ENCODE data around the gene FUT7.

Gene FUT7

GRCh38 chr9:136997830-136998234 lies 34.1 kb downstream of the FUT7 start:
- DNase-seq, result no peak

DNA sequence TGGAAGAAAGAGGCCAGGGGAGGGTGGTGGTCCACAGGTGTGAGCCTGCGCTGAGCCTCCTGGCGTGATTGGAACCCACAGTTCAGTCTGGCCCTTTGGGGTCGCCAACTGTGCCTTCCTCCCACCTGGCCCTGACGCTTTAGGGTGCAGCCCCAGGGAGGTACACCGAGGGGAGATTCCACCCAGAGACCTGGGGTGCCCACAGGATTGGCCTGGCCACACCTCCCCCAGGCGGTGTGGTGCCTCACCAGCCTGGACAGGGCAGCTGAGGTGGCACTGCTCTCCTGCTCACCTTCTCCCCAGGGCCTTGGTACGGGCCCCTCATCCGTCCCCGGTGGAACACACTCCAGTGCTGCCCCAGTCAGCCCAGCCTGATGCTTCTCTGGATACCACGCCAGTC lies 34.5 kb downstream of the FUT7 start:
- no peak for DNase-seq

GRCh38 chr9:136996361-136997292 lies 35.3 kb downstream of the FUT7 start, which contains the start of gene CLIC3:
CLIC3 (minus strand) TSS chr9:136996568; CDS start chr9:136996543, 25 bp downstream.
- peak; percentile 24 for DNase-seq

- no peak for DNase-seq
These were observed 36.0 kb downstream of the FUT7 start for GRCh38 chr9:136995772-136996311.

DNA sequence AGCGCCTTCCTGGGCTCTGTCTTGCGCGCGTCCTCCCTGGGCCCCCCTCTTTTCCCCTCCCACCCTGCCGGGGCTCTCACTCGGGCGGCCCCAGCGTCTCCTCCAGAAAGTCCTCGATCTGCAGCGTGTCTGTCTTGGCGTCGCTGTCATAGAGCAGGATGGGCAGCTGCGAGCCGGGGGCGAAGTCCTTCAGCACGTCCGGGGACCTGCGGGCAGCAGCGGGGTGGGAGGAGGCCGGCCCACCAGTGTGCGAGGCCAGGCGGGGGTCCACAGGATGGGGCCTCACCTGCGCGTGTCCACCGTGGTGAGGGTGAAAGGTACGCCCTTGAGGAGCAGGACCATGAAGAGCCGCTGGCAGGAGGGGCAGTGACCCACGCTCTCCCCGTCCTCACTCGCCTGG lies 36.5 kb downstream of the FUT7 start:
- DNase-seq, result no peak

GRCh38 chr9:136994888-136995230 lies 37.0 kb downstream of the FUT7 start:
- no peak for DNase-seq

DNA sequence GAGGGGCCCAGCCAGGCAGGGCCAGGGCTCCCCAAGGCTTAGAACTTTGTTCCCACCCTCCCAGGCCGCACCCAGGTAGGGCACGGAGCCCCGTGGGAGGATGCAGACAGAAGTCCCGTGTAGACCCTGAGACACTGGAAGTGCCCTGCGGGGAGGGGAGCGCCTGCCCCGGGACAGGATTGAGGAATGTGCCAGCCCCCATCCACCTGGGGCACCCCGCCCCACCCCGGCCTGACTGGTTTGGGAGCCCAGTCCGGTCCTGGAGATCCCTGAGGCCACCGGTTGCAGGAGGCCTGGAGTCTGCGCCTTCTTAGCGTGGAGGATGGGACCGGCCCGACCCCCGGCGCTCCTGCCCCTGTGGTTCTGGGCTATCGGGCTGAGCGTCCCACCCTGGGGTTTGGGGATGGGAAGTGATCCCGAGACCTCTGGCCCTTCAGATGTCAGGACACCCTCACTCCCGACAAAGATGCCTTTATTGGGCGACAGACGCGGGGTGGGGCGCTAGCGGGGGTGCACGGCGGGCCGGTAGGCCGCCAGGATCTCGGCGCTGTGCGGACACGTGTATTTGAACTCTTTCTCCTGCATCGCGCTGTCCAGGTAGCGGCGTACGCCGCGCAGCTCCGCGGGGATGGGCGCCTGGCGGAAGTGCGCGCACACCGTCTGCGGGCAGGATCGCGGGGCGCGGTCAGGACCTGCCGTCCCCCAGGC lies 37.6 kb downstream of the FUT7 start:
- no peak for DNase-seq

- DNase-seq, result no peak
These were observed 39.0 kb downstream of the FUT7 start for GRCh38 chr9:136992819-136993369.

- DNase-seq, result peak; percentile 87
These were observed 39.7 kb downstream of the FUT7 start, which contains the start of gene PAXX for GRCh38 chr9:136991993-136992818. PAXX (plus strand) TSS chr9:136992422; CDS start chr9:136992444, 22 bp downstream.

- no peak for DNase-seq
These were observed 41.5 kb downstream of the FUT7 start for GRCh38 chr9:136990242-136990911.

DNA sequence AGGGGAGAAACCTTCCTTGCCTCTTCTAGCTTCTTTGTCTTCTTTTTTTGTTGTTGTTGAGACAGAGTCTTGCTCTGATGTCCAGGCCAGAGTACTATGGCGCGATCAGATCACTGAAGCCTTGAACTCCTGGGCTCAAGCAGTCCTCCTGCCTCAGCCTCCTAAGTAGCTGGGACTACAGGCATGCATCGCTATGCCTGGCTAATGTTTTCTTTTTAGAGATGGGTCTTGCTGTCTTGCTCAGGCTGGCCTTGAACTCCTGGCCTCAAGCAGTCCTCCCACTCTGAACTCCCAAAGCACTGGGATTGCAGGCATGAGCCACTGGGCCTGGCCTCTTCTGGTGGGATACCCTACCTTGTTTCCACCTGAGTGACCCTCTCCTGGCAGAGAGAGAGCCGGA lies 43.0 kb downstream of the FUT7 start:
- no peak for DNase-seq

- no peak for DNase-seq
These were observed 46.0 kb downstream of the FUT7 start for GRCh38 chr9:136985853-136986252.

DNA sequence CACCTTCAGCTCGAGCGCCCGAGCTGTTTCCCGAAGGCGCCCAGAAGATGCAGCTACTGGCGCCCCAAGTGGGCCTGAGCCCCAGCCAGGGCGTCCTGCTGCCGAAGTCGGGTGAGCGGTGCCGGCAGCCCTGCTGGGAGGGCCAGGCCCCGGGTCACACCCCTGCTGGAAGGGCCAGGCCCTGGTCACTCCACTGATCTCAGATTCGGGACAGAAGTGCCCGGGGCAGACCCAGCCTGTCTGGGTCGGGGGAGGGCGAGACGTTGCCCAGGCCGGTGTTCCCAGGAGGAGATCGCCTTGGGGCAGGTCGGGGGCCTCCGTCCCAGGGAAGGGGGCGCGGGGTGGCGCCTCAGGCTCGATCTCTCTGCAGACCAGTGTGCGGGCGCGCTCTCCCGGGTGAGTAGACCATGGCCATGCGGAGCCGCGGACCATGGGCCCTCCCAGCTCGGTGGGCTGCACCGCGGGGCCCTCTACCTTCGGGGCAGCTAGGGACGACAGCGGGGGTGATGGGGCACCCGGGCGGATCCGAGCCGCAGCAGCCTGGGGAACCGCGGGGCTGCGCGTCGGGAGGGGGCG lies 46.8 kb downstream of the FUT7 start:
- DNase-seq, result no peak

- DNase-seq, result no peak
These were observed 47.3 kb downstream of the FUT7 start for GRCh38 chr9:136984464-136985026.

- DNase-seq, result no peak
These were observed 48.1 kb downstream of the FUT7 start for GRCh38 chr9:136983656-136984314.

DNA sequence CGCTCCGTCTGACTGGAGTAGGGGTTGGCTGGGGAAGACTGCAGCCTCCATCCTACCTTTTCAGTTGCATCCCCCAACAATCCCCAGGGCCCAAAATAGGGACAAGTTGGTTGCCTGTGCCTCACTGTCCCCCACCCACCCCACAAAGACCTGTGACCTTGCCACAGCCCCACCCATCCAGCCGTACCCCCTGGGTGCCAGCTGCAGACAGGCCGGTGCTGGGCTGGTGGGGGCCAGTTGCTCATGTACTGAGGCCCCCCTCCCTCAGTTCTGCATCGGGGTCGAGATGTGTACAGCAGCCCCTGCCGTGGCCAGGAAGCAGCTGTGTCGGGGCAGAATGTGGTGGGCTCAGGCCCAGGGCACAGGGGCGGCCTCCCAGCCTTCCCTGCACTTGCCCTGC lies 48.7 kb downstream of the FUT7 start:
- DNase-seq, result no peak

- no peak for DNase-seq
These were observed 49.4 kb downstream of the FUT7 start, which contains the start of gene LCNL1 for GRCh38 chr9:136982232-136983051. LCNL1 (plus strand) TSS chr9:136982993; CDS start chr9:136983587, 594 bp downstream.

DNA sequence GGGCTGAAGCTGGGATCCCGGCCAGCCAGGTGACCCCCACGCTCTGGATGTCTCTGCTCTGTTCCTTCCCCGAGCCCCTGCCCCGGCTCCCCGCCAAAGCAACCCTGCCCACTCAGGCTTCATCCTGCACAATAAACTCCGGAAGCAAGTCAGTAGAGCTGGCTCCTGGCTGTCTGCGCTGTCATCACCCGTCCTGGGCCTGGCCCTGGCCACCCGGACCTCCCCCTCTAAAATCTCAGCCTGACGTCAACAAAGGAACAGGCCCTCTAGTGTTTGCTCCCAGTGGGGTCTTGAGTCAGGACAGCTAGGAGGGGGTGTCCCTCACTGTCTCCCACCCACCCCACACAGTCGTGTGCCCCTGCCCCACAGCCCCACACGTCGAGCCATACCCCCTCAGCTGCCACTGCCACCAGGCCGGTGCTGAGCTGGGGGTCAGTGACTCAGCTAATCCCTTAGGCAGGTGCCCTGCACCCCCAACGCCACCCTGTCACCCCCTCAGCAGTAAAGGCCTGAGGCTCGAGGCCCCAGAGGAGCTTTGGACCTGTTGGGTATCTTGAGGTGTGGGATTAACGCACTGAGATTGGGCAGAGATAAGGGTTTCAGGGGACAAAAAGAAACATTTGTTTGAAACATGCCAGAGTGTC lies 50.2 kb downstream of the FUT7 start:
- no peak for DNase-seq
